Hepatocyte (in vitro differentiated cells): ENCODE measurements around the gene HHAT.

Source experiments
- CTCF ChIP-seq: fragments of 200-600 bp; sonication (generic); IDR thresholded peaks from 2 replicates; pipeline ENCODE4 v1.5.1; 2016; ENCODE audit warnings: antibody characterized with exemption, mild to moderate bottlenecking; ENCODE audit not compliant: poor library complexity
- EZH2 ChIP-seq: fragments of 200-600 bp; sonication (generic); IDR thresholded peaks from 2 replicates; pipeline ENCODE4 v1.6.1; 2016; ENCODE audit warnings: antibody characterized with exemption, mild to moderate bottlenecking, borderline replicate concordance
- EZH2phosphoT487 ChIP-seq: fragments of 200-600 bp; sonication (generic); IDR thresholded peaks from one replicate; pipeline ENCODE4 v1.6.1; 2018; ENCODE audit warnings: antibody characterized with exemption, mild to moderate bottlenecking, low read depth, moderate library complexity; ENCODE audit not compliant: unreplicated experiment, severe bottlenecking

DNA sequence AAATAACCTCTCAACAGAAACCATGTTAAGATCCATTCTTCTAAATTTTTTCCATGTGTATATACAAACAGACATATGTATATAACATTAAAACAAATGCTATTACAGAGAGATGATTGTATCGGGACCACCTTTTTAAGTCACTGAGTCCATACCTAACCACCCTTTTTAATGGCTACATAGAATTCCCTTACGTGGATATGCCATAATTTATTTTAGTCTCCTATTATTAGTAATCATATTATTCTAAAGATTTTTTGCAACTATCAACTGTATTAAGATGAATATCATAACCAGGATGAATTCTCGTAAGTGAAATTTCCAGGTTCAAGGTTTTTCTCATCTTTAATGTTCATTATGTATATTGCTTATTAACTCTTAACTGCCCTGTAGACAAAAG, 259.7 kb downstream of the HHAT start:
- TF ChIP-seq CTCF (no peak), EZH2 (no peak), EZH2phosphoT487 (no peak)
